Measurements from ENCODE around the gene FAXDC2.

DNA sequence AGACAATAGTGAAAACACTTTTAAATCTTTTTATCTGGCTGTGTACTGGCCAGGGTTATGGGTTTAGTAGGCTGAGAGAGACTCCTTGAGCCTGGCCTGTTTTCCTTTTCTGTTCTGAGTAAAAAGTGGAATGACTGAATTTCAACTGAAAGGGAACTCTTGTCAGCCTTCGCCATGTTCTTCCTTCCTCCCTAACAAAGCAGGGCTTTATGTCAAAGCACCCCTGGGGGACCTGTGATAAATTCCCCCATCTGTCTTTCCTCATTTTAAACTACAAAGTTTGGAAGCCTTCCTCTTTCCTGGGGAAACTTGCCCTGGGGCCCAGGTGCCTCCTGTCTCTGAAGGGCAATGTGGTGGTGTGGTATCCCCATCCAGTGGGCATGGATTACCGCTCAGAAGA, 65.5 kb downstream of the FAXDC2 start:
- no peak for TF ChIP-seq POLR2AphosphoS5 (IDR thresholded peaks at IDR 0.05)
- TF ChIP-seq, protein P1, sequence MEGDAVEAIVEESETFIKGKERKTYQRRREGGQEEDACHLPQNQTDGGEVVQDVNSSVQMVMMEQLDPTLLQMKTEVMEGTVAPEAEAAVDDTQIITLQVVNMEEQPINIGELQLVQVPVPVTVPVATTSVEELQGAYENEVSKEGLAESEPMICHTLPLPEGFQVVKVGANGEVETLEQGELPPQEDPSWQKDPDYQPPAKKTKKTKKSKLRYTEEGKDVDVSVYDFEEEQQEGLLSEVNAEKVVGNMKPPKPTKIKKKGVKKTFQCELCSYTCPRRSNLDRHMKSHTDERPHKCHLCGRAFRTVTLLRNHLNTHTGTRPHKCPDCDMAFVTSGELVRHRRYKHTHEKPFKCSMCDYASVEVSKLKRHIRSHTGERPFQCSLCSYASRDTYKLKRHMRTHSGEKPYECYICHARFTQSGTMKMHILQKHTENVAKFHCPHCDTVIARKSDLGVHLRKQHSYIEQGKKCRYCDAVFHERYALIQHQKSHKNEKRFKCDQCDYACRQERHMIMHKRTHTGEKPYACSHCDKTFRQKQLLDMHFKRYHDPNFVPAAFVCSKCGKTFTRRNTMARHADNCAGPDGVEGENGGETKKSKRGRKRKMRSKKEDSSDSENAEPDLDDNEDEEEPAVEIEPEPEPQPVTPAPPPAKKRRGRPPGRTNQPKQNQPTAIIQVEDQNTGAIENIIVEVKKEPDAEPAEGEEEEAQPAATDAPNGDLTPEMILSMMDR (IDR thresholded peaks at IDR 0.05 in 8 of 11, conservative IDR thresholded peaks at IDR 0.05 in 3 of 11), result no peak
